ENCODE measurements around the gene ASTL. TPM values are rescaled to one million over a fixed set of nuclear protein-coding genes. Genes with fewer than 3 reads are reported as not detected.
A peak's percentile ranks its signal among the peaks of the same experiment; 100 is the strongest.

The ASTL gene
- total RNA-seq, 1 donor from 2014 or later: not detected

DNA sequence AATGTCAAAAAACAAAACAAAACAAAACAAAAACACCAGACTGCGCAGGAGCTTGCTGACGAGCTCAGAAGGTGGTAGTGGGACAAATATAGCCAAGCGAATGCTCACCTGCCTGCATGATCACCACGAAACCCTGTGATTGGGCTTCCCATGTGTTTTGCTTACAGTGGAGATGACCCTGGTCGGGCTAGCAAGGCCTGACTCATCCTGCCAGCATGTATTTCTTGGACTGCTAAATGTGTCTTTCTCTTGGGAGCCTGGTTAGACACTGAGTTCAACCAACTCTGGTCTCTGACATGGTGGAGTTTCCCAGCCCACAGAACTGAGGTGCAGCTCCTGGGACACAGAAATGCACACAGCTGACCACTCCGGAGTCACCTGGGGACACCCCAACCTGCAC is 37.6 kb upstream of the ASTL start:
- H3F3A ChIP-seq (ENCODE audit: low read depth): no peaks in the 10 kb centered on the region
- no peak overlapping the region for H3K9ac ChIP-seq
- H4K20me1 ChIP-seq (ENCODE audit: low read depth): no peaks in the 10 kb centered on the region
- no peak overlapping the region for H2AFZ ChIP-seq (replicated peaks)
- H3K79me2 ChIP-seq (ENCODE audit: low read depth): no peaks in the 10 kb centered on the region
- Mint-ChIP-seq H3K36me3 (no peaks in the 10 kb centered on the region), H3K4me1 (no peaks in the 10 kb centered on the region), H3K27ac (no peak overlapping the region), H3K27me3 (ENCODE audit: insufficient read depth, low read depth) (peaks cover 2% of the 10 kb centered on the region), H3K4me3 (no peak overlapping the region), H3K9me3 (no peaks in the 10 kb centered on the region)
- H3K9me3 ChIP-seq (ENCODE audit: low read depth): no peaks in the 10 kb centered on the region
- H3K4me3 ChIP-seq: no peak overlapping the region
- DNase-seq (ENCODE audit: low spot score): no peak
- H3K4me1 ChIP-seq: no peaks in the 10 kb centered on the region
- H3K4me2 ChIP-seq: no peak overlapping the region
- H3K36me3 ChIP-seq: no peaks in the 10 kb centered on the region
- no peaks in the 10 kb centered on the region for H3K27me3 ChIP-seq
- H3K27ac ChIP-seq: no peak overlapping the region
- TF ChIP-seq EZH2phosphoT487 (IDR thresholded peaks at IDR 0.05): no peak
- TF ChIP-seq, protein P1, sequence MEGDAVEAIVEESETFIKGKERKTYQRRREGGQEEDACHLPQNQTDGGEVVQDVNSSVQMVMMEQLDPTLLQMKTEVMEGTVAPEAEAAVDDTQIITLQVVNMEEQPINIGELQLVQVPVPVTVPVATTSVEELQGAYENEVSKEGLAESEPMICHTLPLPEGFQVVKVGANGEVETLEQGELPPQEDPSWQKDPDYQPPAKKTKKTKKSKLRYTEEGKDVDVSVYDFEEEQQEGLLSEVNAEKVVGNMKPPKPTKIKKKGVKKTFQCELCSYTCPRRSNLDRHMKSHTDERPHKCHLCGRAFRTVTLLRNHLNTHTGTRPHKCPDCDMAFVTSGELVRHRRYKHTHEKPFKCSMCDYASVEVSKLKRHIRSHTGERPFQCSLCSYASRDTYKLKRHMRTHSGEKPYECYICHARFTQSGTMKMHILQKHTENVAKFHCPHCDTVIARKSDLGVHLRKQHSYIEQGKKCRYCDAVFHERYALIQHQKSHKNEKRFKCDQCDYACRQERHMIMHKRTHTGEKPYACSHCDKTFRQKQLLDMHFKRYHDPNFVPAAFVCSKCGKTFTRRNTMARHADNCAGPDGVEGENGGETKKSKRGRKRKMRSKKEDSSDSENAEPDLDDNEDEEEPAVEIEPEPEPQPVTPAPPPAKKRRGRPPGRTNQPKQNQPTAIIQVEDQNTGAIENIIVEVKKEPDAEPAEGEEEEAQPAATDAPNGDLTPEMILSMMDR (IDR thresholded peaks at IDR 0.05): no peak
- TF ChIP-seq EZH2 (IDR thresholded peaks at IDR 0.05): no peak

- TF ChIP-seq, protein P1 (IDR thresholded peaks at IDR 0.05): peak; percentile 86
- TF ChIP-seq EZH2 (IDR thresholded peaks at IDR 0.05): no peak
- no peaks in the 10 kb centered on the region for H3K36me3 ChIP-seq
- peak overlapping the region; percentile 18 for H3K27ac Mint-ChIP-seq
- H4K20me1 ChIP-seq (ENCODE audit: low read depth): no peaks in the 10 kb centered on the region
- peaks cover 5% of the 10 kb centered on the region for H3K9me3 Mint-ChIP-seq
- H3K27me3 ChIP-seq: no peaks in the 10 kb centered on the region
- no peaks in the 10 kb centered on the region for H3K79me2 ChIP-seq (ENCODE audit: low read depth)
- no peak overlapping the region for H3K4me3 ChIP-seq
- peak overlapping the region; percentile 50 for H3K4me3 Mint-ChIP-seq
- no peak overlapping the region for H3K4me2 ChIP-seq
- no peaks in the 10 kb centered on the region for H3K36me3 Mint-ChIP-seq
- H2AFZ ChIP-seq (replicated peaks): no peak overlapping the region
- DNase-seq (ENCODE audit: low spot score): peak; percentile 84
- no peaks in the 10 kb centered on the region for H3F3A ChIP-seq (ENCODE audit: low read depth)
- no peaks in the 10 kb centered on the region for H3K9me3 ChIP-seq (ENCODE audit: low read depth)
- no peak overlapping the region for H3K9ac ChIP-seq
- H3K27ac ChIP-seq: no peak overlapping the region
- no peaks in the 10 kb centered on the region for H3K4me1 ChIP-seq
- peaks cover 4% of the 10 kb centered on the region for H3K27me3 Mint-ChIP-seq (ENCODE audit: insufficient read depth, low read depth)
- no peaks in the 10 kb centered on the region for H3K4me1 Mint-ChIP-seq
Observed at GRCh38 chr2:96174251-96175144, 36.2 kb upstream of the ASTL start.

DNA sequence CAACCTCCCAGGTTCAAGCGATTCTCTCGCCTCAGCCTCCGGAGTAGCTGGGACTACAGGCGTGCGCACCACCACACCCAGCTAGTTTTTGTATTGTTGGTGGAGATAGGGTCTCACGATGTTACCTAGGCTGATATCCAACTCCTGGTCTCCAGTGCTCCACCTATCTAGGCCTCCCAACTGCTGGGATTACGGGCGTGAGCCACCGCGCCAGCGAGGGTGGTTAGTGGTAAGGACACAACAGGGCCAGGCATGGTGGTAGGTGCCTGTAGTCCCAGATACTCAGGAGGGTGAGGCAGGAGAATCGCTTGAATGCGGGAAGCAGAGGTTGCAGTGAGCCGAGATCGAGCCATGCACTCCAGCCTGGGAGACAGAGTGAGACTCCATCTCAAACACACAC is 33.5 kb upstream of the ASTL start:
- no peak overlapping the region for H3K4me2 ChIP-seq
- no peaks in the 10 kb centered on the region for H3F3A ChIP-seq (ENCODE audit: low read depth)
- no peaks in the 10 kb centered on the region for H3K79me2 ChIP-seq (ENCODE audit: low read depth)
- H3K4me1 ChIP-seq: no peaks in the 10 kb centered on the region
- H3K27me3 Mint-ChIP-seq (ENCODE audit: insufficient read depth, low read depth): peaks cover 2% of the 10 kb centered on the region
- no peak overlapping the region for H2AFZ ChIP-seq (replicated peaks)
- no peaks in the 10 kb centered on the region for H3K4me1 Mint-ChIP-seq
- no peaks in the 10 kb centered on the region for H3K9me3 ChIP-seq (ENCODE audit: low read depth)
- H3K4me3 Mint-ChIP-seq: no peak overlapping the region
- no peak for TF ChIP-seq EZH2phosphoT487 (IDR thresholded peaks at IDR 0.05)
- TF ChIP-seq EZH2 (IDR thresholded peaks at IDR 0.05): no peak
- TF ChIP-seq, protein P1 (IDR thresholded peaks at IDR 0.05): no peak
- H3K36me3 Mint-ChIP-seq: no peaks in the 10 kb centered on the region
- H3K4me3 ChIP-seq: no peak overlapping the region
- no peaks in the 10 kb centered on the region for H3K36me3 ChIP-seq
- DNase-seq (ENCODE audit: low spot score): no peak
- H4K20me1 ChIP-seq (ENCODE audit: low read depth): no peaks in the 10 kb centered on the region
- no peak overlapping the region for H3K9ac ChIP-seq
- H3K27ac ChIP-seq: no peak overlapping the region
- H3K9me3 Mint-ChIP-seq: peaks cover 8% of the 10 kb centered on the region
- H3K27me3 ChIP-seq: no peaks in the 10 kb centered on the region
- H3K27ac Mint-ChIP-seq: no peak overlapping the region

Data from neural progenitor cell (in vitro differentiated cells).